ENCODE data around the gene SDSL. TPM values are rescaled to one million over a fixed set of nuclear protein-coding genes. Genes with fewer than 3 reads are reported as not detected.
A peak's percentile ranks its signal among the peaks of the same experiment; 100 is the strongest.

The SDSL gene
- total RNA-seq, 1 experiment from 2014 or later = 0.52 TPM

- Mint-ChIP-seq H3K27ac (no peak overlapping the region), H3K4me1 (peaks cover 15% of the 10 kb centered on the region), H3K36me3 (no peaks in the 10 kb centered on the region), H3K27me3 (ENCODE audit: low read depth) (no peaks in the 10 kb centered on the region), H3K9me3 (no peaks in the 10 kb centered on the region), H3K4me3 (no peak overlapping the region)
- TF ChIP-seq, protein P1, sequence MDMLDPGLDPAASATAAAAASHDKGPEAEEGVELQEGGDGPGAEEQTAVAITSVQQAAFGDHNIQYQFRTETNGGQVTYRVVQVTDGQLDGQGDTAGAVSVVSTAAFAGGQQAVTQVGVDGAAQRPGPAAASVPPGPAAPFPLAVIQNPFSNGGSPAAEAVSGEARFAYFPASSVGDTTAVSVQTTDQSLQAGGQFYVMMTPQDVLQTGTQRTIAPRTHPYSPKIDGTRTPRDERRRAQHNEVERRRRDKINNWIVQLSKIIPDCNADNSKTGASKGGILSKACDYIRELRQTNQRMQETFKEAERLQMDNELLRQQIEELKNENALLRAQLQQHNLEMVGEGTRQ (CRISPR knock-in tag; IDR thresholded peaks at IDR 0.05) = no peak
- TF ChIP-seq GABPB1 (CRISPR knock-in tag; IDR thresholded peaks at IDR 0.05) = peak; percentile 75; the same call in 1 of the 2 replicates
- TF ChIP-seq TCF7 (CRISPR knock-in tag; IDR thresholded peaks at IDR 0.05; ENCODE audit: low read depth) = no peak
- TF ChIP-seq ZNF281 (CRISPR knock-in tag; IDR thresholded peaks at IDR 0.05) = no peak
- no peak for TF ChIP-seq HMGXB4 (CRISPR knock-in tag; IDR thresholded peaks at IDR 0.05)
- no peak for TF ChIP-seq NR3C1 (CRISPR knock-in tag; conservative IDR thresholded peaks at IDR 0.05; ENCODE audit: low read depth)
- TF ChIP-seq, protein P2, sequence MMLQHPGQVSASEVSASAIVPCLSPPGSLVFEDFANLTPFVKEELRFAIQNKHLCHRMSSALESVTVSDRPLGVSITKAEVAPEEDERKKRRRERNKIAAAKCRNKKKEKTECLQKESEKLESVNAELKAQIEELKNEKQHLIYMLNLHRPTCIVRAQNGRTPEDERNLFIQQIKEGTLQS (CRISPR knock-in tag; conservative IDR thresholded peaks at IDR 0.05) = no peak
- TF ChIP-seq FOXP4 (CRISPR knock-in tag; IDR thresholded peaks at IDR 0.05) = no peak
- CTCF ChIA-PET = interaction anchor here (0.6 to 1.0 kb wide), 3 partner anchors 21 to 150 kb away, joined by 3 read pairs; no protein-coding TSS in a partner anchor
- POLR2A ChIA-PET = no interaction called here
- ATAC-seq = no peak
- no peak for DNase-seq (ENCODE audit: low spot score)
Measured at GRCh38 chr12:113418213-113418879, 3.8 kb upstream of the SDSL start.

- Mint-ChIP-seq H3K36me3 (no peaks in the 10 kb centered on the region), H3K27me3 (ENCODE audit: low read depth) (no peaks in the 10 kb centered on the region), H3K4me3 (no peak overlapping the region), H3K9me3 (no peaks in the 10 kb centered on the region), H3K27ac (no peak overlapping the region), H3K4me1 (peaks cover 16% of the 10 kb centered on the region)
- ATAC-seq (no peak), DNase-seq (ENCODE audit: low spot score) (no peak)
- POLR2A ChIA-PET = no interaction called here
- TF ChIP-seq ZNF121 (CRISPR knock-in tag; IDR thresholded peaks at IDR 0.05) (no peak), GABPB1 (CRISPR knock-in tag; IDR thresholded peaks at IDR 0.05) (no peak), ZNF232 (CRISPR knock-in tag; IDR thresholded peaks at IDR 0.05) (no peak), CREB1 (CRISPR knock-in tag; IDR thresholded peaks at IDR 0.05) (no peak), NFATC4 (CRISPR knock-in tag; IDR thresholded peaks at IDR 0.05) (no peak)
- CTCF ChIA-PET = no interaction called here
Measured at GRCh38 chr12:113420996-113421595, 1.1 kb upstream of the SDSL start.
